ENCODE results near the gene ARPP21.

GRCh38 chr3:35705904-35706303 is 66.6 kb downstream of the ARPP21 start:
- TF ChIP-seq CTCF (conservative IDR thresholded peaks at IDR 0.05; ENCODE audit: low read length) = no peak
- no peak for TF ChIP-seq EZH2phosphoT487 (IDR thresholded peaks at IDR 0.05; ENCODE audit: borderline replicate concordance)

Data from Loucy (cell line).